CD8-positive, alpha-beta memory T cell (primary cell): ENCODE results near the gene ZCCHC7. TPM values are rescaled to one million over a fixed set of nuclear protein-coding genes. Genes with fewer than 3 reads are reported as not detected.
"Not testable (repeated sequence)": the region's sequence is repeated elsewhere in the genome, so short reads cannot be mapped to it uniquely, and the experiment has no call there.

Experiments
- CTCF ChIA-PET: fragments of 350-600 bp; sonication (Branson Sonifier 250); formaldehyde crosslinking; loops from one replicate; lab custom pipeline; 2021; ENCODE audit warnings: antibody characterized with exemption; lab: Charles Lee
- POLR2A ChIA-PET: fragments of 350-600 bp; sonication (Branson Sonifier 250); formaldehyde crosslinking; loops from one replicate; lab custom pipeline; 2021; ENCODE audit warnings: antibody characterized with exemption; lab: Charles Lee
- DNase-seq, 5 donors: peaks; one replicate each; pipeline versions ENCODE4 v3.0.0 to v3.0.0-alpha.2; 2020 to 2022; ENCODE audit warnings: mixed read lengths in 1 of 5
- H3K27ac ChIP-seq: one replicate; pipeline ENCODE4 v1.7.0; 2013; ENCODE audit warnings: low read depth, mild to moderate bottlenecking, low read length, moderate library complexity
- H3K27me3 ChIP-seq: 2 replicates; pipeline ENCODE4 v1.7.0; 2013; ENCODE audit warnings: low read length, mild to moderate bottlenecking; ENCODE audit not compliant: insufficient read depth, poor library complexity, severe bottlenecking
- H3K36me3 ChIP-seq: 2 replicates; pipeline ENCODE4 v1.7.0; 2013; ENCODE audit warnings: mild to moderate bottlenecking, low read length, moderate library complexity; ENCODE audit not compliant: insufficient read depth
- H3K4me1 ChIP-seq: 2 replicates; pipeline ENCODE4 v1.7.0; 2013; ENCODE audit warnings: mild to moderate bottlenecking, low read length, moderate library complexity; ENCODE audit not compliant: insufficient read depth
- H3K4me3 ChIP-seq: 2 replicates; pipeline ENCODE4 v1.7.0; 2013; ENCODE audit warnings: mild to moderate bottlenecking, low read length
- H3K9me3 ChIP-seq: 2 replicates; pipeline ENCODE4 v1.7.0; 2013; ENCODE audit warnings: mild to moderate bottlenecking, low read length
- H3K27ac Mint-ChIP-seq, 8 donors: one replicate each; pipeline ENCODE4 v1.8.0; 2020 to 2021; ENCODE audit warnings: mixed read lengths in 8 of 8, mild to moderate bottlenecking in 6 of 8, inconsistent platforms in 3 of 8, moderate library complexity in 3 of 8
- H3K27me3 Mint-ChIP-seq, 2 donors: one replicate each; pipeline ENCODE4 v1.8.0; 2020 to 2021; ENCODE audit warnings: mixed read lengths in 2 of 2, mild to moderate bottlenecking in 1 of 2, moderate library complexity in 1 of 2
- H3K36me3 Mint-ChIP-seq, 3 donors: one replicate each; pipeline ENCODE4 v1.8.0; 2020 to 2021; ENCODE audit warnings: mixed read lengths in 3 of 3, inconsistent platforms in 1 of 3, mild to moderate bottlenecking in 1 of 3
- H3K4me1 Mint-ChIP-seq, 3 donors: one replicate each; pipeline ENCODE4 v1.8.0; 2020 to 2021; ENCODE audit warnings: mixed read lengths in 3 of 3, inconsistent platforms in 1 of 3, mild to moderate bottlenecking in 1 of 3
- H3K4me3 Mint-ChIP-seq, 7 donors: one replicate each; pipeline ENCODE4 v1.8.0; 2020 to 2021; ENCODE audit warnings: mixed read lengths in 7 of 7, mild to moderate bottlenecking in 6 of 7, moderate library complexity in 4 of 7, inconsistent platforms in 2 of 7
- H3K9me3 Mint-ChIP-seq, 5 donors: one replicate each; pipeline ENCODE4 v1.8.0; 2020 to 2022; ENCODE audit warnings: mixed read lengths in 5 of 5, mild to moderate bottlenecking in 3 of 5, moderate library complexity in 2 of 5, inconsistent platforms in 1 of 5
- polyA plus RNA-seq: library from polyadenylated mRNA; unstranded; fragments of 300-500 nt; fragmentation: Illumina TruSeq; gene quantifications from one replicate; pipeline ENCODE4 v1.2.3, GENCODE V29; 2021
- total RNA-seq, 2 experiments: library from RNA; stranded (reverse); gene quantifications; one replicate each; pipeline ENCODE4 v1.2.3, GENCODE V29; 2021

ZCCHC7 gene
- total and polyA plus RNA-seq, 3 experiments from 2014 or later: 25.6 to 35.2 (median 27.1) TPM

DNA sequence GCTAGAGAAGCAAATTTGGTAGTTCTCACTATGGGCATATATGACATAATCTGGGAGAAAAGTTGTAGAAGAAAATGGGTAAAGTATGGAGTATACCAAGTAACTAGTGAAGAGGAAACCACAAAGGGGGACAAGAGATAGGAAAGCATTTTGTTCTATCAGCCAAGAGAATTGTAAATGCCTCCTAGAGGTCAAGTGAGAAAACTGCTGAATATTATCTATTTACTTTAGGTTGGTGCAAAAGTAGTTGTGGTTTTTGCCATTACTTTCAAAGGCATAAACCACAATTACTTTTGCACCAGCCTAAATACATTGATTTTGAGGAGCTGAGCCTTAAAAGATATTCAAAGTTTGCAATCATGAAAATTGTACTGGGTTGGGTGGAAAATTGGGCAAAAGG lies 175.4 kb downstream of the ZCCHC7 start:
- Histone ChIP-seq H3K36me3 (no peaks in the 10 kb centered on the region), H3K27ac (no peak overlapping the region), H3K27me3 (no peaks in the 10 kb centered on the region), H3K4me3 (no peak overlapping the region), H3K4me1 (peaks cover 14% of the 10 kb centered on the region), H3K9me3 (no peaks in the 10 kb centered on the region)
- CTCF ChIA-PET: interaction anchor here (0.9 to 2.1 kb wide), 4 partner anchors 9 to 299 kb away, joined by 3 to 7 read pairs (median 4); no protein-coding TSS in a partner anchor
- POLR2A ChIA-PET: no interaction called here
- H3K27me3 Mint-ChIP-seq: no peaks in the 10 kb centered on the region
- DNase-seq: no peak
- H3K36me3 Mint-ChIP-seq: peaks cover 0 to 5% (median 0%) of the 10 kb centered on the region in 3 donors
- H3K9me3 Mint-ChIP-seq: no peaks in the 10 kb centered on the region
- H3K4me1 Mint-ChIP-seq: peaks cover 64 to 84% (median 71%) of the 10 kb centered on the region in 3 donors
- H3K27ac Mint-ChIP-seq: no peak overlapping the region
- H3K4me3 Mint-ChIP-seq: no peak overlapping the region

GRCh38 chr9:37297592-37297991 lies 177.2 kb downstream of the ZCCHC7 start:
- Histone ChIP-seq H3K27ac (no peak overlapping the region), H3K27me3 (no peaks in the 10 kb centered on the region), H3K9me3 (no peaks in the 10 kb centered on the region), H3K4me1 (peaks cover 32% of the 10 kb centered on the region), H3K4me3 (no peak overlapping the region), H3K36me3 (no peaks in the 10 kb centered on the region)
- ChIA-PET POLR2A (interaction anchor here (0.6 kb wide), 1 partner anchor 11 kb away, joined by 4 read pairs; no protein-coding TSS in a partner anchor), CTCF (interaction anchor here (1.2 kb wide), 2 partner anchors 302 to 424 kb away, joined by 3 read pairs; no protein-coding TSS in a partner anchor)
- peaks cover 0 to 5% (median 0%) of the 10 kb centered on the region in 3 donors for H3K36me3 Mint-ChIP-seq
- no peak for DNase-seq
- H3K27me3 Mint-ChIP-seq: no peaks in the 10 kb centered on the region
- H3K9me3 Mint-ChIP-seq: no peaks in the 10 kb centered on the region
- no peak overlapping the region for H3K27ac Mint-ChIP-seq
- peaks cover 72 to 91% (median 85%) of the 10 kb centered on the region in 3 donors for H3K4me1 Mint-ChIP-seq
- H3K4me3 Mint-ChIP-seq: no peak overlapping the region

DNA sequence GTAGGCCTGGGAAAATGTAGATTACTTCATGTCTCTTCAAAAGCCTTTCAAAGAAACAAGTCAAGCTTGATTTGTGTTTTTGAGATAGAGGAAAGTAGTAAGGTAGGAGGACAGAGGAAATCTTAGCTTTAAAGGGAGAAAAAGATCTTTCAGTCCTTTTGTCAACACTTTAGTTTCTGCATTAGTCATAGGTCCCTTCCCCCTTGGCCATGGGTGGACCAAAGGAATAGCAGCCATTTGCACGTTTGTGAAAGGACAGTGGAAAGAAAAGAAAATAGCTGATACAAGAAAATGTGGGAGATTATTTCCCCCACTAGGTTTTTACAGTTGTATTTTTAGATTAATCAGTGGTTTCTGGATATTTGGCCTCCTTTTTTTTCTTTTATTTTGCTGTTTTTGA lies 180.2 kb downstream of the ZCCHC7 start:
- Mint-ChIP-seq H3K27ac (peak overlapping the region in 1 of 8 donors; percentile 16), H3K27me3 (no peaks in the 10 kb centered on the region), H3K4me3 (peak overlapping the region in 2 of 7 donors; percentile 9 to 59), H3K36me3 (peaks cover 4 to 18% (median 5%) of the 10 kb centered on the region in 3 donors), H3K4me1 (peaks cover 72 to 91% (median 88%) of the 10 kb centered on the region in 3 donors), H3K9me3 (no peaks in the 10 kb centered on the region)
- H3K27ac ChIP-seq: no peak overlapping the region
- no peaks in the 10 kb centered on the region for H3K9me3 ChIP-seq
- no peaks in the 10 kb centered on the region for H3K27me3 ChIP-seq
- CTCF ChIA-PET: interaction anchor here (1.0 to 1.5 kb wide), 2 partner anchors 29 to 427 kb away, joined by 3 read pairs; no protein-coding TSS in a partner anchor
- H3K36me3 ChIP-seq: no peaks in the 10 kb centered on the region
- POLR2A ChIA-PET: no interaction called here
- no peak overlapping the region for H3K4me3 ChIP-seq
- H3K4me1 ChIP-seq: peaks cover 39% of the 10 kb centered on the region
- no peak for DNase-seq

GRCh38 chr9:37301042-37301853 lies 180.9 kb downstream of the ZCCHC7 start:
- Mint-ChIP-seq H3K4me3 (peak overlapping the region in 5 of 7 donors; percentile 59 to 75 (median 64)), H3K27ac (peak overlapping the region in 4 of 8 donors; percentile 14 to 66 (median 34)), H3K36me3 (peaks cover 4 to 18% (median 5%) of the 10 kb centered on the region in 3 donors), H3K4me1 (peaks cover 66 to 85% (median 82%) of the 10 kb centered on the region in 3 donors), H3K9me3 (no peaks in the 10 kb centered on the region), H3K27me3 (no peaks in the 10 kb centered on the region)
- no peaks in the 10 kb centered on the region for H3K36me3 ChIP-seq
- DNase-seq: no peak
- peaks cover 39% of the 10 kb centered on the region for H3K4me1 ChIP-seq
- ChIA-PET POLR2A (no interaction called here), CTCF (interaction anchor here (1.0 to 1.5 kb wide), 2 partner anchors 28 to 428 kb away, joined by 3 read pairs; no protein-coding TSS in a partner anchor)
- H3K27ac ChIP-seq: no peak overlapping the region
- H3K4me3 ChIP-seq: peak overlapping the region; percentile 12
- H3K9me3 ChIP-seq: no peaks in the 10 kb centered on the region
- no peaks in the 10 kb centered on the region for H3K27me3 ChIP-seq

DNA sequence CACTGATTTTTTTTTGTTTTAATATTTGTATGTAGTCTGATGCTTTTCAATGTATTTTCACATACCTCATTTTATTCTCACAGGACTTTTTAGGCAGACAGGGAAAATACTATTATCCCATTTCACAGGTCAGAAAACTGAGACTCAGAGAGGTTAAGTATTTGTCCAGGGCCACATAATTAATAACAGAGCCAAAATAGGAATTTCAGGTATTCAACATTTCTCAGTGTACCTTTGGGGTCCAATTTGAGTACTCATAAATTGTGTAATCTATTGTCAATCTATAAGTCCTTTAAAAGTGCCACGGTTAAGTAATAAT lies 181.4 kb downstream of the ZCCHC7 start:
- Histone ChIP-seq H3K9me3 (no peaks in the 10 kb centered on the region), H3K4me3 (peak overlapping the region; percentile 12), H3K27me3 (no peaks in the 10 kb centered on the region), H3K36me3 (no peaks in the 10 kb centered on the region), H3K4me1 (peaks cover 39% of the 10 kb centered on the region), H3K27ac (no peak overlapping the region)
- POLR2A ChIA-PET: no interaction called here
- Mint-ChIP-seq H3K4me1 (peaks cover 63 to 81% (median 78%) of the 10 kb centered on the region in 3 donors), H3K27ac (peak overlapping the region in 6 of 8 donors; percentile 42 to 69 (median 64)), H3K9me3 (no peaks in the 10 kb centered on the region), H3K27me3 (no peaks in the 10 kb centered on the region), H3K36me3 (peaks cover 4 to 18% (median 5%) of the 10 kb centered on the region in 3 donors), H3K4me3 (peak overlapping the region in 6 of 7 donors; percentile 4 to 75 (median 64))
- CTCF ChIA-PET: interaction anchor here (0.9 to 1.5 kb wide), 2 partner anchors 28 to 181 kb away, joined by 3 read pairs; partner anchors contain the start of gene ZCCHC7
- no peak for DNase-seq

DNA sequence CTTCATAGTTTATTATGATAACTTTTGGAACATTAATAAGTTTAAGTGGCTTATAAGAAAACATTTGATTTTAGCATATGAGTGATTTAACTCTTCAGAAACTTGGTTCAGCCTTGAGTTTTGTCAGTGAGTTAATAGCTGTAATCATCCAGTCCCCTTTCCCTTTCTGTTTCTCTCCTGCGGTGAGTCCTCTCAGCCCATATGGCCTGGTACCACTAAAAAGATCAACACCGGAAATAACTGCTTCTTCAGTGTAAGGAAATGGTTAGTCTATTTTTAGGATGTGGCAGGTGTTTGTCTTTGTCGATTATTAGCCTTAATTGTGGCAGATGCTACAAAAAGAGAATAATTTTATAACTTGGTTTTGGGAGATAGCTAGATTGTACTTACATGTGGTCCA lies 181.9 kb downstream of the ZCCHC7 start:
- Histone ChIP-seq H3K36me3 (no peaks in the 10 kb centered on the region), H3K4me1 (peaks cover 39% of the 10 kb centered on the region), H3K27ac (no peak overlapping the region), H3K4me3 (no peak overlapping the region), H3K27me3 (no peaks in the 10 kb centered on the region), H3K9me3 (no peaks in the 10 kb centered on the region)
- peak overlapping the region in 6 of 8 donors; percentile 24 to 69 (median 52) for H3K27ac Mint-ChIP-seq
- ChIA-PET POLR2A (interaction anchor here (0.6 kb wide), 1 partner anchor 25 kb away, joined by 3 read pairs; no protein-coding TSS in a partner anchor), CTCF (interaction anchor here (0.9 kb wide), 1 partner anchor 181 kb away, joined by 3 read pairs; the partner anchor contains the start of gene ZCCHC7)
- peaks cover 63 to 81% (median 78%) of the 10 kb centered on the region in 3 donors for H3K4me1 Mint-ChIP-seq
- DNase-seq: peak in 4 of 5 donors; percentile 8 to 64 (median 53)
- peak overlapping the region; percentile 24 to 75 (median 64) for H3K4me3 Mint-ChIP-seq
- no peaks in the 10 kb centered on the region for H3K27me3 Mint-ChIP-seq
- no peaks in the 10 kb centered on the region for H3K9me3 Mint-ChIP-seq
- peaks cover 4 to 21% (median 5%) of the 10 kb centered on the region in 3 donors for H3K36me3 Mint-ChIP-seq

- POLR2A ChIA-PET: interaction anchor here (0.6 to 0.7 kb wide), 2 partner anchors 116 to 276 kb away, joined by 3 read pairs; no protein-coding TSS in a partner anchor
- H3K36me3 ChIP-seq, H3K9me3 ChIP-seq, H3K4me3 ChIP-seq, H3K27ac ChIP-seq, CTCF ChIA-PET, DNase-seq, H3K27me3 ChIP-seq, H3K27me3 Mint-ChIP-seq, H3K9me3 Mint-ChIP-seq: not testable (repeated sequence)
- H3K4me1 Mint-ChIP-seq: peaks cover 61 to 73% (median 71%) of the 10 kb centered on the region in 3 donors
- H3K27ac Mint-ChIP-seq: peak overlapping the region in 2 of 8 donors; percentile 18 to 32
- peaks cover 39% of the 10 kb centered on the region for H3K4me1 ChIP-seq
- H3K4me3 Mint-ChIP-seq: peak overlapping the region in 5 of 7 donors; percentile 21 to 64 (median 62)
- H3K36me3 Mint-ChIP-seq: peaks cover 4 to 23% (median 5%) of the 10 kb centered on the region in 3 donors
These were observed 182.9 kb downstream of the ZCCHC7 start for GRCh38 chr9:37303272-37303671.
